GM12878 (cell line): ENCODE measurements around the gene TTC31. TPM values are rescaled to one million over a fixed set of nuclear protein-coding genes. Genes with fewer than 3 reads are reported as not detected.

Experiments
- CBFB ChIP-seq: IDR thresholded peaks from 2 replicates; pipeline ENCODE4 v1.6.1; 2016; ENCODE audit warnings: antibody characterized with exemption, low read depth
- CEBPB ChIP-seq, 2 experiments: fragments of 150-350 bp in 1 of 2; IDR thresholded peaks; 2 replicates each; pipeline ENCODE4 v1.6.1; 2012 to 2014; ENCODE audit warnings: low read depth in 2 of 2, low read length in 2 of 2, borderline replicate concordance in 1 of 2, inconsistent platforms in 1 of 2
- CHD4 ChIP-seq: fragments of 200-600 bp; sonication (generic); IDR thresholded peaks from 2 replicates; pipeline ENCODE4 v1.6.1; 2016; ENCODE audit warnings: mild to moderate bottlenecking
- IKZF2 ChIP-seq, 2 experiments: fragments of 450-650 bp; IDR thresholded peaks; 2 replicates each; pipeline ENCODE4 v1.6.1; 2017; ENCODE audit warnings: mild to moderate bottlenecking in 2 of 2, moderate library complexity in 2 of 2
- KDM1A ChIP-seq: fragments of 200-600 bp; sonication (generic); IDR thresholded peaks from 2 replicates; pipeline ENCODE4 v1.6.1; 2016; ENCODE audit warnings: borderline replicate concordance
- NR2C2 ChIP-seq: IDR thresholded peaks from 2 replicates; pipeline ENCODE4 v1.6.1; 2011; ENCODE audit warnings: borderline replicate concordance, low read depth; ENCODE audit not compliant: control insufficient read depth, insufficient read length
- RAD21 ChIP-seq: IDR thresholded peaks from 2 replicates; pipeline ENCODE4 v1.6.1; 2011; ENCODE audit warnings: mild to moderate bottlenecking, low read depth, low read length, moderate library complexity; ENCODE audit not compliant: insufficient read depth
- SIN3A ChIP-seq: IDR thresholded peaks from 2 replicates; pipeline ENCODE4 v1.6.1; 2012; ENCODE audit warnings: low read depth, low read length, improper control_type of control experiment
- SMARCA5 ChIP-seq: fragments of 450-650 bp; IDR thresholded peaks from 2 replicates; pipeline ENCODE4 v1.6.1; 2017; ENCODE audit warnings: mild to moderate bottlenecking
- SPI1 ChIP-seq: IDR thresholded peaks from 2 replicates; pipeline ENCODE4 v1.6.1; 2011; ENCODE audit warnings: low read depth, mild to moderate bottlenecking, low read length, moderate library complexity, borderline replicate concordance; ENCODE audit not compliant: insufficient read depth
- ZNF384 ChIP-seq: IDR thresholded peaks from 2 replicates; pipeline ENCODE4 v1.6.1; 2012; ENCODE audit warnings: low read depth, mild to moderate bottlenecking, low read length, improper control_type of control experiment, borderline replicate concordance
- ZNF687 ChIP-seq: fragments of 450-650 bp; IDR thresholded peaks from 2 replicates; pipeline ENCODE4 v1.6.1; 2017; ENCODE audit warnings: mild to moderate bottlenecking, moderate library complexity
- polyA plus RNA-seq, 11 experiments: library from polyadenylated mRNA; depleted of rRNA in 4 of 11; unstranded in 6 of 11; stranded (reverse) in 5 of 11; fragments of >200 nt; fragmentation: Nextera tagmentation in 4 of 11; fragmentation: Illumina TruSeq in 1 of 11; extraction: Ambion mirVana in 4 of 11; extraction: Trizol in 1 of 11; gene quantifications; 1 replicate in 1 of 11; 2 replicates in 10 of 11; pipeline versions ENCODE4 v1.2.1 to v1.2.3, GENCODE V29; 2011 to 2016; ENCODE audit warnings: inconsistent platforms in 2 of 11, missing spikeins in 2 of 11, low read depth in 1 of 11
- total RNA-seq, 4 experiments: library from RNA; depleted of rRNA in 3 of 4; stranded (reverse); fragments of >200 nt in 3 of 4; fragmentation: Illumina TruSeq in 1 of 4; extraction: Trizol in 1 of 4; gene quantifications; 2 replicates each; pipeline versions ENCODE4 v1.2.1 to v1.2.3, GENCODE V29; 2013 to 2021
- TF ChIP-seq, protein P1 (sequence below): IDR thresholded peaks from 2 replicates; pipeline ENCODE4 v1.6.1; 2012; ENCODE audit warnings: low read depth, low read length, improper control_type of control experiment
- TF ChIP-seq, protein P2 (sequence below): fragments of 450-650 bp; IDR thresholded peaks from 2 replicates; pipeline ENCODE4 v1.6.1; 2017; ENCODE audit warnings: borderline replicate concordance
- TF ChIP-seq, protein P3 (sequence below): fragments of 450-650 bp; IDR thresholded peaks from 2 replicates; pipeline ENCODE4 v1.6.1; 2016; ENCODE audit warnings: mild to moderate bottlenecking
- TF ChIP-seq, protein P4 (sequence below): fragments of 450-650 bp; IDR thresholded peaks from 2 replicates; pipeline ENCODE4 v1.6.1; 2017; ENCODE audit warnings: mild to moderate bottlenecking, moderate library complexity

Gene TTC31
- total and polyA plus RNA-seq, 10 of the 15 experiments (the other 5 are each of a cell fraction or from before 2014, with no cell fraction given) = 6.5 to 34.9 (median 25.9) TPM

GRCh38 chr2:74454654-74455511, 28.0 kb upstream of the TTC31 start, which contains the start of gene INO80B (continued):
- TF ChIP-seq, protein P1, sequence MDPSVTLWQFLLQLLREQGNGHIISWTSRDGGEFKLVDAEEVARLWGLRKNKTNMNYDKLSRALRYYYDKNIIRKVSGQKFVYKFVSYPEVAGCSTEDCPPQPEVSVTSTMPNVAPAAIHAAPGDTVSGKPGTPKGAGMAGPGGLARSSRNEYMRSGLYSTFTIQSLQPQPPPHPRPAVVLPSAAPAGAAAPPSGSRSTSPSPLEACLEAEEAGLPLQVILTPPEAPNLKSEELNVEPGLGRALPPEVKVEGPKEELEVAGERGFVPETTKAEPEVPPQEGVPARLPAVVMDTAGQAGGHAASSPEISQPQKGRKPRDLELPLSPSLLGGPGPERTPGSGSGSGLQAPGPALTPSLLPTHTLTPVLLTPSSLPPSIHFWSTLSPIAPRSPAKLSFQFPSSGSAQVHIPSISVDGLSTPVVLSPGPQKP = peak; percentile 74; the same call in 1 of the 2 replicates
- TF ChIP-seq CHD4 (no peak), ZNF687 (no peak), RAD21 (peak; percentile 6; the same call in 1 of the 2 replicates), IKZF2 (IDR thresholded peaks at IDR 0.05) (peak in 1 of 2 experiments; percentile 68; a peak in 3 of 4 replicates), SIN3A (peak; percentile 91), SPI1 (no peak), CBFB (peak; percentile 49; the same call in 1 of the 2 replicates), SMARCA5 (no peak), ZNF384 (no peak), NR2C2 (peak; percentile 90), KDM1A (no peak), CEBPB (IDR thresholded peaks at IDR 0.05; ENCODE audit: borderline replicate concordance in 1 of 2, low read depth in 2 of 2, low read length in 2 of 2) (no peak)
- TF ChIP-seq, protein P2, sequence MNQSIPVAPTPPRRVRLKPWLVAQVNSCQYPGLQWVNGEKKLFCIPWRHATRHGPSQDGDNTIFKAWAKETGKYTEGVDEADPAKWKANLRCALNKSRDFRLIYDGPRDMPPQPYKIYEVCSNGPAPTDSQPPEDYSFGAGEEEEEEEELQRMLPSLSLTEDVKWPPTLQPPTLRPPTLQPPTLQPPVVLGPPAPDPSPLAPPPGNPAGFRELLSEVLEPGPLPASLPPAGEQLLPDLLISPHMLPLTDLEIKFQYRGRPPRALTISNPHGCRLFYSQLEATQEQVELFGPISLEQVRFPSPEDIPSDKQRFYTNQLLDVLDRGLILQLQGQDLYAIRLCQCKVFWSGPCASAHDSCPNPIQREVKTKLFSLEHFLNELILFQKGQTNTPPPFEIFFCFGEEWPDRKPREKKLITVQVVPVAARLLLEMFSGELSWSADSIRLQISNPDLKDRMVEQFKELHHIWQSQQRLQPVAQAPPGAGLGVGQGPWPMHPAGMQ = 0 out of 2 replicates have a peak, but pooled peaks have one; percentile 5
- TF ChIP-seq, protein P3, sequence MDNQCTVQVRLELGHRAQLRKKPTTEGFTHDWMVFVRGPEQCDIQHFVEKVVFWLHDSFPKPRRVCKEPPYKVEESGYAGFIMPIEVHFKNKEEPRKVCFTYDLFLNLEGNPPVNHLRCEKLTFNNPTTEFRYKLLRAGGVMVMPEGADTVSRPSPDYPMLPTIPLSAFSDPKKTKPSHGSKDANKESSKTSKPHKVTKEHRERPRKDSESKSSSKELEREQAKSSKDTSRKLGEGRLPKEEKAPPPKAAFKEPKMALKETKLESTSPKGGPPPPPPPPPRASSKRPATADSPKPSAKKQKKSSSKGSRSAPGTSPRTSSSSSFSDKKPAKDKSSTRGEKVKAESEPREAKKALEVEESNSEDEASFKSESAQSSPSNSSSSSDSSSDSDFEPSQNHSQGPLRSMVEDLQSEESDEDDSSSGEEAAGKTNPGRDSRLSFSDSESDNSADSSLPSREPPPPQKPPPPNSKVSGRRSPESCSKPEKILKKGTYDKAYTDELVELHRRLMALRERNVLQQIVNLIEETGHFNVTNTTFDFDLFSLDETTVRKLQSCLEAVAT = peak; percentile 74
- TF ChIP-seq, protein P4, sequence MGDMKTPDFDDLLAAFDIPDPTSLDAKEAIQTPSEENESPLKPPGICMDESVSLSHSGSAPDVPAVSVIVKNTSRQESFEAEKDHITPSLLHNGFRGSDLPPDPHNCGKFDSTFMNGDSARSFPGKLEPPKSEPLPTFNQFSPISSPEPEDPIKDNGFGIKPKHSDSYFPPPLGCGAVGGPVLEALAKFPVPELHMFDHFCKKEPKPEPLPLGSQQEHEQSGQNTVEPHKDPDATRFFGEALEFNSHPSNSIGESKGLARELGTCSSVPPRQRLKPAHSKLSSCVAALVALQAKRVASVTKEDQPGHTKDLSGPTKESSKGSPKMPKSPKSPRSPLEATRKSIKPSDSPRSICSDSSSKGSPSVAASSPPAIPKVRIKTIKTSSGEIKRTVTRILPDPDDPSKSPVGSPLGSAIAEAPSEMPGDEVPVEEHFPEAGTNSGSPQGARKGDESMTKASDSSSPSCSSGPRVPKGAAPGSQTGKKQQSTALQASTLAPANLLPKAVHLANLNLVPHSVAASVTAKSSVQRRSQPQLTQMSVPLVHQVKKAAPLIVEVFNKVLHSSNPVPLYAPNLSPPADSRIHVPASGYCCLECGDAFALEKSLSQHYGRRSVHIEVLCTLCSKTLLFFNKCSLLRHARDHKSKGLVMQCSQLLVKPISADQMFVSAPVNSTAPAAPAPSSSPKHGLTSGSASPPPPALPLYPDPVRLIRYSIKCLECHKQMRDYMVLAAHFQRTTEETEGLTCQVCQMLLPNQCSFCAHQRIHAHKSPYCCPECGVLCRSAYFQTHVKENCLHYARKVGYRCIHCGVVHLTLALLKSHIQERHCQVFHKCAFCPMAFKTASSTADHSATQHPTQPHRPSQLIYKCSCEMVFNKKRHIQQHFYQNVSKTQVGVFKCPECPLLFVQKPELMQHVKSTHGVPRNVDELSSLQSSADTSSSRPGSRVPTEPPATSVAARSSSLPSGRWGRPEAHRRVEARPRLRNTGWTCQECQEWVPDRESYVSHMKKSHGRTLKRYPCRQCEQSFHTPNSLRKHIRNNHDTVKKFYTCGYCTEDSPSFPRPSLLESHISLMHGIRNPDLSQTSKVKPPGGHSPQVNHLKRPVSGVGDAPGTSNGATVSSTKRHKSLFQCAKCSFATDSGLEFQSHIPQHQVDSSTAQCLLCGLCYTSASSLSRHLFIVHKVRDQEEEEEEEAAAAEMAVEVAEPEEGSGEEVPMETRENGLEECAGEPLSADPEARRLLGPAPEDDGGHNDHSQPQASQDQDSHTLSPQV = no peak
